ENCODE data around the gene CLCA2. TPM values are rescaled to one million over a fixed set of nuclear protein-coding genes. Genes with fewer than 3 reads are reported as not detected.

CLCA2 gene
- 357 TPM for total RNA-seq

DNA sequence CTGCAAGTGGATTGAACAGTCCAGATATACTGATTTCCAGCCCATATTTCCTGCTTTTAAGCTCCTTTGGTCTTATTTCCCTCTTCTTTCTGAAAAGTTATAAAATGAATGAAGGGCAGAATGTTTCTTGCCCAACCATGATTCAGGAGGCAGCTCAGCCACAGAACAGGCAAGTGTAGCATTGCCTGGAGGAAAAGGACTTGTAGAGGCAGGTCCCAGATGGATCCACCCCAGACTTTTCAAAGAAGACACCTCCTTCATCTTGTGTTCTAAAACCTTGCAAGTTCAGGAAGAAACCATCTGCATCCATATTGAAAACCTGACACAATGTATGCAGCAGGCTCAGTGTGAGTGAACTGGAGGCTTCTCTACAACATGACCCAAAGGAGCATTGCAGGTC, at the start of gene CLCA2:
Gene CLCA2 (plus strand): TSS at position 299 of the 400 bp plus-strand sequence. CDS start 77 bp downstream, at position 376.
- peak; percentile 88 for ATAC-seq

DNA sequence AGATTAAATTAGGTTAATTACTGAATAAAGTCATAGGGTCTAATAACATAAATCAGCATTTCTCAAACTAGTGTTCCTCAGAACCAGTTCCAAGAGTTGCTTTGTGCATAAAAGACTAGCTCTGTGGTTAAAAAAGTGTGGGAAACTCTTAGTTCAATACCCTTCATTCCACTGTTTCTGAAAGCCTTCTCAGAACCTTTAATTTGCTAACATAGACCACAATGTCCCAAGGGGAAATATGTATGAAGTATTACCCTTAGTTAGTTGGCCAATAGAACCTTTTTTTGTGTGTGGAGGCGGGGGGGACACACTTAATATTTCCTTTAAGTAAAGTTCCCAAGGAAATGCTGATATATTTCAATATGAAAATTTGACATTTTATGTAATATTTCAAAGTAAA, 48.3 kb upstream of the CLCA2 start:
- ATAC-seq = no peak

DNA sequence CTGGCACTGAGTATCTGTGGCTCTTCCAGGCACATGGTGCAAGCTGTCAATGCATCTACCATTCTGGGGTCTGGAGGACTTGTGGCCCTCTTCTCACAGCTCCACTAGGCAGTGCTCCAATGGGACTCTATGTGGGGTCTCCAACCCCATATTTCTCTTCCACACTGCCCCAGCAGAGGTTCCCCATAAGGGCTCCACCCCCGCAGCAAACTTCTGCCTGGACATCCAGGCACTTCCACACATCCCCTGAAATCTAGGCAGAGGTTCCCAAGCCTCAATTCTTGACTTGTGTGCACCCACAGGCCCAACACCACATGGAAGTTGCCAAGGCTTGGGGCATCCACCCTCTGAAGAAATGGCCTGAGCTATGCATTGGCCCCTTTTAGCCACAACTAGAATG, 46.6 kb upstream of the CLCA2 start:
- no peak for ATAC-seq

DNA sequence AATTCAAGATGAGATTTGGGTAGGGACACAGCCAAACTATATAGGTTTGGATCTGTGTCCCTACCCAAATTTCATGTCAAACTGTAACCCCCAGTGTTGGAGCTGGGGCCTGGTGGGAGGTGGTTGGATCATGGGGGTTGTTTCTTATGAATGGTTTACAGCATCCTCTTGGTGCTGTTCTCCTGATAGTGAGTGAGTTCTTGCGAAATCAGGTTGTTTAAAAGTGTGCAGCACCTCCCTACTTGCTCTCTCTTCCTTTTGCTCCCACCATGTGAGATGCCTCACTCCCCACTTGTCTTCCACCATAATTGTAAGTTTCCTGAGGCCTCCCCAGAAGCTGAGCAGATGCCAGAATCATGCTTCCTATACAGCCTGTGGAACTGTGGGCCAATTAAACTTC, 45.2 kb upstream of the CLCA2 start:
- no peak for ATAC-seq

GRCh38 chr1:86380257-86380861, 43.6 kb upstream of the CLCA2 start:
- peak; percentile 86 for ATAC-seq

- no peak for ATAC-seq
Observed at GRCh38 chr1:86381223-86381622, 42.7 kb upstream of the CLCA2 start.

- ATAC-seq = no peak
Observed at GRCh38 chr1:86382878-86383277, 41.1 kb upstream of the CLCA2 start.

GRCh38 chr1:86387916-86388627, 35.9 kb upstream of the CLCA2 start:
- ATAC-seq = no peak

GRCh38 chr1:86388777-86389176, 35.2 kb upstream of the CLCA2 start:
- ATAC-seq = no peak

DNA sequence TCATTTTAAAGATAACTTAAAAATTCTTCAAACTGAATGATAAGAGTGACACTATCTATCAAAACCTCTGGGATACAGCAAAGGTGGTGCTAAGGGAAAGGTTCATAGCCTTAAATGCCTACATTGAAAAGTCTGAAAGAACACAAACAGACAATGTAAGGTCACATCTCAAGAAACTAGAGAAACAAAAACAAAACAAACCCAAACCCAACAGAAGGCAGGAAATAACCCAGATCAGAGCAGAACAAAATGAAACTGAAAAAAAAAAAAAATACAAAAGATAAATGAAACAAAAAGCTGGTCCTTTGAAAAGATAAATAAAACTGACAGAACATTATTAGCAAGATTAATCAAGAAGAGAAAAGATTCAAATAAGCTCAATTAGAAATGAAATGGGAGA, 34.7 kb upstream of the CLCA2 start:
- ATAC-seq = no peak

- no peak for ATAC-seq
Observed at GRCh38 chr1:86394416-86394815, 29.6 kb upstream of the CLCA2 start.

DNA sequence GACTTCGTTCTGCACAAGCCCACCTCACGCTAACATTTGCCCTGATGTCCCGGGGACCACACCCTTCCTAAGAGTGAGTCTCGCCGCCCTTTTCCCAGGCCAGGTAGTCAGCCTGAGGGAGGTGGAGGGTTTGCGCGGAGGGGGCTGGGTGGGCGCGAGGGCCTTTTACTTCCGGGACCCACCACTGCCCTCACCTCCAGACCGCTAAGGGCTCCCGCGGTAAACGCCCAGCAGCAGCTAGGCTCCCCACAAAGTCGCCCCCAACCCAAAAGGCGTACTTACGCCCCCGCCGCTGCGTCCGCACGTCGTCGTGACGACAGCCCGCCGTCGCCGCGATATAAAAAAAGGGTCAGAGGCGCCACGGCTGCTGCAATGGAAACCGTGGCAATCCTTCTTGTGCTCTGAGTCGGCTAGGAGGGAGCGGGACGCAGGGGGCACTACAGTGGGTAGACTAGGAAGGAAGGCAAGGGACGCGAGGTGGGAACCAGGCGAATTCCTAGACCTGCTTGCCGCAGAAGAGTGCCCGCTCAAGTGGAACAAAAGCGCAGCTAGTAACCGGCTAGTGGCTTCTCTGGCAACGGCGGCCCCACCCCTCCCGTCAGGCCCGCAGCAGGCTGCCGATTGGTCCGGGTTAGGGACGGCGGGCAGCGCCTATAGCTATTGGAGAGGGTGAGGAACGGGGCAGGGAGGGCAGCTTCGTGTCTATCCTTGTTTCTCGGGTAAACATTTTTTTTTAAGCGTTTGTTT, 28.0 kb upstream of the CLCA2 start, which contains the start of gene ODF2L:
Gene ODF2L (minus strand): TSS at position 573 of the 747 bp plus-strand sequence. CDS start 9,296 bp downstream, outside the sequence.
- ATAC-seq = peak; percentile 99

DNA sequence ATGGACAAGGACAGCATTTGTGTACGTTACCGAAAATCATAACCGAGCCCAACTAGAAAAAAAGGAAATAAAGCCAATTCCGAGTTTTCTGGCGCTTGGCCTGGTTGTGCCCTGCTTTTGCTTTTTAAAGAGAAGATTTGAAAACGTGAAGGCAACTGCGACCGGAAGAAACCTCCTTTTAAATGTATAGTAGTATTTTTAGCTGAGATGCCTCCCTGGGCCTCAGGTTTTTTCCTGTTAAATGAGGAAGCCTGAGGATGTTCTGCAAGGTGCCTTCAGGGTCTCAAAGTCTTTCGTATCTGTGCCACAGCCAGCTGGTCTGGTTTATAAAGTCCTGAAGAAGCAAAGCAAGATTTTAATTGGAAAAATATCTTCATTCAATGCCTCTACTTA, 27.5 kb upstream of the CLCA2 start:
- ATAC-seq = no peak

DNA sequence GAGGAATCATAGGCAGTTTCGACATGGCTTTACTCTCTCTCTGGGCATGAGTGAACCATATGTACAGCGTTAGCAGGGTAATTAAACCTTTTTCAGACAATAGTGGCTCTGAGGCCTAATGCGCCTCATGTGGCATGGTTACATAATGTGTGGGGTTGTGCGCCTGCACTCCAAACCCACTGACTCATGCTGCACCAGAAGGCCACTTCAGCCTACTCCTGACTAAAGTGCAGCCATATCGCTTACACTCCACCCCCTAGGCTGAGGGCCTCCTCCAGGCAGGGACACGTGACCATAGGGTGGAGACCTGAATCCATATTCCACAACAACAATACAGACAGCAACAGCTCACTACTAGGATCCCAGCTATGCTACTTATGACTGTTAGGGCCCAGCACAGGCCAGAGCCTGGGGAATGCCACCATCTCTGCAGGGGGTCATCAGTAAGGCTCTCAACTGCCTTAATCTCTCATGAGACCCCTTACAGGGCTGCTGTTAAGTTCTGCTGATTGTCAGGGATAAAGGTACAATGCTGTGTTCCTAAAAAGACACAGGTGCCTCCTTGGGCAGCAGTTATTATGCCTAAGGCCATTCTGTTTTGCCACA, 14.5 kb upstream of the CLCA2 start:
- ATAC-seq = peak; percentile 59

DNA sequence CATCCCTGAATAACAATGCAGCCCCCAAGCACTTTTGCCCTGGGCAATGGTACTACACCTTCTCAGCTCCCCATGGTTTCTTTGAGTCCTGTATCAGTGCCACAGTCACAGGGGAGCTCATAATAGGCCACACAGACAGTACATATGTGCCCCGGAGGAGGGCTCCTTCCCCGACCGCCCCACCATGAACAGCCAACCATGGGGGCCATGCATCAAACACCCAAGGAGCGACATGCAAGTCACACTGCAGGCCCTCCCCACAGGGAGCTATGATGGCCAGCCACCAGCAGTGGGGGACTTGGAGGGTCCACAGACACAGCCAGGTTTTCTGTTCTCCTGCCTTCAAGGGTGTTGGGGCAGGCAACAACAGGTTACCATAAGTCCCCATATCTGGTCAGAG, 13.1 kb upstream of the CLCA2 start:
- no peak for ATAC-seq

DNA sequence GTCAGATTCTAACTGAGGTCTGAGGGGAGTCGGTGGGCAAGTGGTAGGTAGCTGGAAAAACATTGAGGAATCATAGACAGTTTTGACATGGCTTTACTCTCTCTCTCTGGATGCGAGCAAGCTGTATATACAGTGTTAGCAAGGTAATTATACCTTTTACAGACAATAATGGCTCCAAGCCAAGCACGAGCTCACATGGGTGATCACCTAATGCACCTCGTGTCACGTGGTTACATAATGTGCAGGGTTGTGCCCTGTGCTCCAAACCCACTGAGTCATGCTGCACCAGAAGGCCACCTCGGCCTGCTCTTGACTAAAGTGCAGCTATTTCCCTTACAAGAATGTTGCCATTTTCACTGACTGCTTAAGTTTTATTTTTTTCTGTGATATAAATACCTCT, 7.6 kb upstream of the CLCA2 start:
- peak; percentile 92 for ATAC-seq

DNA sequence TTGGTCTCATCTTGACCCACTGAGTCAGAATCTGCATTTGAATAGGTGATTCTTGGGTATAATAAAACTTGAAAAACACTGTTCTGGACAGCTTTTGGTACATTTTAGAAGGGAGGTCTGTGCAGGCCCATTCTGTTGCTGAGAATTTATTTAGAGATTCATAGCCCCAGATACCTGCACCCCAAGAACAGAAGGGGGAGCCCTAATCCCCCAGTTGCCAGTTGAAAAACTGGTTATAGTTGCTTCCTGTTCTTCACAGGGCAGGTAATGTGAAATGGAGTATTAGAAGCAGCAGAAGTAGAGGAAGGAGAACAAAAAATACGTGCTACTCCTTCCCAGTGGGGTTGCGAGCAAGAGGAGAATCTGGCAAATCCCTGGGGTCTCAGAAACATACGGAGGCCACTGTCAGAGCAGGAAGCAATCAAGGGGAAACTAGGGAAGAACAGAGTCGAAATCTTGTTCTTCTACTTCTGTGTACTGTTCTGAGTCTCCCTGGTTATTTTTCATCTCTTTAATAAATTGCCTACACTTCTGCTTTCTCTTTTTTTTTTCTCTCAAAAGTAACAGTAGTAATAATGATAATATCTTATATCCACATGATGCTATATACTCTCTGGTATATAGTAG, 4.6 kb upstream of the CLCA2 start:
- peak; percentile 57 for ATAC-seq

DNA sequence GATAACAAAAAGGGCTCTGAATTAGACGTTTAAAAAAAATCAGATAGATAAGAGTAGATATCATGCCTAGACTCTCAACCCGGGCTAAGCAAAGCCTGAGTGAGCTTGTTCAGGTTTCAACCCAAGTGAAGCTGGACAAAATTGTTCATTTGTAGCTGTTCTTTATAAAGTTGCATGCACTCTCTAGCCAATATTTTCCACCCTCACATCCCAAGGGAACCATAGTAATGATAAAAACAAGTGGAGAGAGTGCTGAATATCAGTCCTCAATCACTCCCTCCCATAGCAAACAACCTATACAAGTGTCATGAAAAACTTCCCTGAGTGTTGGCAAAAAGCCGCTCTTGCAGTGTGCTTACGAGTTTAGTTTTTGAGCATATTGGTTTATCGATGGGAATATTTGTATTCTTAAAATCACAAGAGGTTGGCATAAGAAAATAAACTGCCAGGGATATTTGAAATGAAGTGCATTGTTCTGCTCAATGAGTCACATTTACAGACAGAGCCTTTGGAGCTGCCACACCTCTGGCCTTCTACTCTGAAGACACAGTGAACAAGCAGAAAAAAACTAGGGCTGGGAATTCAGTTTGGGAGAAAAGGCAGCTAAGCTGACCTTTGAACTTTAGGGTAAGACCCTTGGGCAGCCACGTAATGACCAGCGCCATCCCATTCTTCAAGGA, 2.2 kb upstream of the CLCA2 start:
- ATAC-seq = peak; percentile 65

DNA sequence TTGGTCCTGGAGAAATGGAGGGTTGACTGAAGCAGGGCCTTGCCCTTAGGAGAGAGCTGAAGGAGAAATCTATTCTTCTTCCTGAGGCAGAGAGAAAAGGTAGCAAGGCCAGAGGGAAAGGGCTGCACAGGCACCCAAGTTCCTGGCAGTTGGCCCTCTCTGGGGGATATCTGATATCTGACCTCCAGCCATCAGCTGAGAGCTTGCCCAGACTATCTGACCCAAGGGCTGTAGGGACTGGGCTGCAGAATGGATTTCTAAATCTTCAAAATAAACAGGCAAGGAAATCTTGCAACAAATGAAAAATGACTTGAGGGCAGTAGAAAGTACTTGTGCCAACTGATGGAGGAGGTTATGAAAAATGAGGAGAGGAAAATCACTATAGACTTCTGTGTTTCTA, 498 bp upstream of the CLCA2 start:
- ATAC-seq = no peak

- no peak for ATAC-seq
Observed at GRCh38 chr1:86429122-86429725, 5.3 kb downstream of the CLCA2 start.

- ATAC-seq = peak; percentile 96
Observed at GRCh38 chr1:86429835-86430234, 5.9 kb downstream of the CLCA2 start.

DNA sequence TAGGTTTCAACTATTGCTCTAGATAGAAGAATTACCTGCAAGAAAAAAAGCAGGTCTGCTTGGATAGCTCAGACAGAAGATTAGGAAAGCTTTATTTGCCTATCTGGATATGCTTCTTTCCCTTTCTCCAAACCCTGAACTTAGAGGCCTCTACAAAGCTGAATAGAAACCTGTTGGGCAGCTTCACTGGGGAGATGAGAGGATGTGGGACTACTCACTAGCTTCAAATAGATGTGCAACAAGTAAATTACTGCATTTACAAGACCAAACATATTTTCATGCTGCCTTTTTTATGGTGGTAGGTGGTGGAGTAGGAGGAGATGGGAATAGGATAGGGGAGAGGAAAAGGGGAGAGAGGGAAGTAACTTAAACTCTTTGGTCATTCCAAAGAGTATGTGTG, 6.4 kb downstream of the CLCA2 start:
- peak; percentile 89 for ATAC-seq

All from esophagus mucosa (tissue), 1 donor.